Cardiac septum (tissue), 1 donor: ENCODE measurements around the gene FBXO30. TPM values are rescaled to one million over a fixed set of nuclear protein-coding genes. Genes with fewer than 3 reads are reported as not detected.
A peak's percentile ranks its signal among the peaks of the same experiment; 100 is the strongest.

Source experiments
- DNase-seq: peaks from one replicate; pipeline ENCODE4 v3.0.0-alpha.2; 2020; ENCODE audit warnings: low spot score
- intact Hi-C: fragments of 100-400 bp; cut with DNase I; formaldehyde crosslinking; loops from one replicate; pipeline ENCODE4 v1.14.0; 2022
- long read RNA-seq: library from polyadenylated mRNA; unstranded; transcript quantifications from one replicate; pipeline ENCODE4 v2.0.0, GENCODE V29; 2021
- total RNA-seq: library from RNA; stranded (reverse); fragmentation: NEBNext Ultra II Directional; extraction: Animal tissue kit (Norgen Biotek cat#: 25700); gene quantifications from one replicate; pipeline ENCODE4 v1.2.1, GENCODE V29; 2021
- donor health status: DM: no; HTN: no; CAD: no.

The FBXO30 gene
- 15.6 TPM for total RNA-seq
- long read RNA-seq, full-length matches to known transcripts = 52 of 57 reads
- long read RNA-seq, partial matches to known transcripts = 4 of 57 reads
- long read RNA-seq, other reads (novel, unspliced or antisense) = 1 of 57 reads

DNA sequence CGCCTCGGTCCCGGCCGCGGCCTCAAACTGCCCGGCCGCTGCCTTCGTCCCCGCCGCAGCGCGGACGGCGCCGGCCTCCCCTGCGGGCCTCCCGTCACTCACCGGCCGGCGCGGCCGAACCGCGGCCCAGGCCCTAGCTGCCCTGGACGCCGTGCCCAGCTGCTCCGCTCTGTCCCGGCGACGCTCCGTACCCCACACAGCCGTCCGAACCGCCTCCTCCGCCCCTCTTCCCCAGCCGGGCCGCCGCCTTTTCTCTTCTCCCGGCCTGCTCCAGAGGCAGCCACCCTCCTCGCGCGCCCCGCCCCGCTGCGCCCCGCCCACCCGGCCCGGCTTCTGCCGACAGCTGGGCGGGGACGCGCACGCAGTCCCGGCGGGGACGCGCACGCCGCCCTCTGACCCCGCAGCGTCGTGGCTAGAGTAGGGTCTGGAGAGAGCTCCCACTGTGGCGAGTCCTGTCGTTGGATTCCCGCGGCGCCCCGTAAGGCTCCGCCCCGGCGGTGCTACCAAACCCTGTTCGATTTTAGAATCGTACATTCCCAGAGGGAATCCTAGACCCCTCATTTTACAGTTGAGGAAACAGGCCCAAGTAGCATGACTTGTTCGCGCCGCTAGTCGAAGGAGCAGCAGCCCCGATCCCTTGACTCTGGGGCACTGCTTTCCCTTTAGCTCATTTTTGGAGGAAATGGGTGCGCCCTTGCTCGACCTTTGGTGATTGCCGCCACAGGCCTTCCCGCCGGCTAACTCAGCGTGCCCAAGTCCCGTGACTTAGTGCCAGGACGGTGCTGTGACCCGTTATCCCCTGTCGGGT, at the start of gene FBXO30:
FBXO30 (minus strand) TSS at position 295 of the 808 bp plus-strand sequence. CDS start 8,390 bp downstream, outside the sequence.
- intact Hi-C loops = loop anchor here (1.0 to 5.0 kb wide), 3 partner anchors 33 to 150 kb away; partner anchors contain the start of genes EPM2A and SHPRH
- DNase-seq = peak; percentile 95

DNA sequence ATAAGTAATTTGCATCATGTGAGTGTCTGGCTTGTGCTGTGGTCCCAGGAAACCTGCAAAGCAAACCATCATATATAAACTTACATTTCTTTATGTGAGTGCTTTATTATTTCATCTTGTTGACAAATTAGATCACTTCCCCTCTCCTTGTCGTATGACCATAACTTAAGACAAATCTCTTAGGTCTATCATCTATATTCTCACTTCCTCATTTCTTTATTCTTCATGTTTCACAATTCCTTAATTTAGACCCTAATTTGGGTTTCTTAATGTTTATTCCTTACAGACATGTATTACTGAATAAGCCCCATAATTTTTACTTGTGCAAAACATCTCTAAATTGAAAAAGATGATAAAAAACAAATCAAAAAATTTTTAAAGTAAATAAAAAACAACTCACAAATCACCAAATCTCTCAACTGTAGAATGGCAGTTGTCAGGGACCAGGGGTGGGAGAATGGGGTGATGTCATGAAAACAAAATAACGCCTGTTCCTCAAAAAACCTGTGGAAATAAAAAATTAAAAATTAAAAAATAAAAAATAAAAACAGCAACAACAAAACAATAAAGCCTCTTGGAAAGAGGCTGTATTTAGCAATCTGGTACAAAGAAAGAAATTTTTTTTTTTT, 49.5 kb upstream of the FBXO30 start:
- no peak for DNase-seq
- intact Hi-C loops = no loop called here

DNA sequence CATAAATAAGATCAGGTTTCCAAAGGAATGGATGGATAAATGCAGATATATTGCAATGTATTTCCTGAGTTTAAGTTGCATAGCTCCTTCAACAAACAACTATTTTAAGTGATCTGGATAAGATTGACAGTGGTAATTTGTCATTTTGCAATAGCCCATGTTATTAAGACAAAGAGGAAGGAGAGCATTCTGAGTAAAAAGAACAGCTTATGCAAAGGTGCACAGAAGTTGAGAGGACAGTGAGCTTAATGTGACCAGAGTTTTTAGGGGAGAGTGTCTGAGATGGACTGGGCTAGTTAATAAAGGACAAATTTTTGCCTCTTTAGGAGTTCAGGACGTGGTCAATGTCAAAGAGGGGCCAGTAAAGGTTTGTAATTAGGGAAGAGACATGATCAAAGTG, 48.8 kb upstream of the FBXO30 start:
- no peak for DNase-seq
- intact Hi-C loops = no loop called here

DNA sequence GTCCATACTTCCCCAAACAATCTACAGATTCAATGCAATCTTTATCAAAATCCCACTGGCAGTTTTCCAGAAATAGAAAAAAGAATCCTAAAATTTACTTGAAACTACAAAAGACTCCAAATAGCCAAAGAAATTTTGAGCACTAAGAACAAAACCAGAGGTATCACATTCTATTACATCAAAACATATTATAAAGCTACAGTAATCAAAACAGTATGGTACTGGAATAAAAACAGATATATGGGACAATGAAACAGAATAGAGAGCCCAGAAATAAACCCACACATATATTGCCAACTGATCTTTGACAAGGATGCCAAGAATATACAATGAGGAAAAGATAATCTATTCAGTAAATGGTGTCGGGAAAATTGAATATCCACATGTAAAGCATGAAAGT, 46.0 kb upstream of the FBXO30 start:
- DNase-seq = no peak
- intact Hi-C loops = no loop called here

DNA sequence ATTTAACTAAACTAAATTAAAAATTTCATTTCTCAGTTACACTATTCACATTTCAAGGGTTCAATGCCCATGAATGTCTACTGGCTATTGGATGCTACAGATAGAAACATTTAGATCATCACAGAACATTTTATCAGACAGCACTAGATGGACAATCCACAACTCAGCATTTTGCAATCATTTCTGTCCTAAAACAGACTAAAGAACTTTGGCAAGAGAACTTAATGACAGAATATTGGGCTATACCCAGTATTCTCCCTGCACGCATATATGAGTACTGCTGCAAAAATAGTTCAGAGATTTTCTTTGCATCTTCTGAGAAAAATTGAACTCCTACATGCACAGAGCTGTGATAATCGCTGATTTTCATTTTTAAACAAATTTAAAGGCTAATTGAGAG, 36.1 kb upstream of the FBXO30 start:
- no peak for DNase-seq
- intact Hi-C loops = no loop called here

DNA sequence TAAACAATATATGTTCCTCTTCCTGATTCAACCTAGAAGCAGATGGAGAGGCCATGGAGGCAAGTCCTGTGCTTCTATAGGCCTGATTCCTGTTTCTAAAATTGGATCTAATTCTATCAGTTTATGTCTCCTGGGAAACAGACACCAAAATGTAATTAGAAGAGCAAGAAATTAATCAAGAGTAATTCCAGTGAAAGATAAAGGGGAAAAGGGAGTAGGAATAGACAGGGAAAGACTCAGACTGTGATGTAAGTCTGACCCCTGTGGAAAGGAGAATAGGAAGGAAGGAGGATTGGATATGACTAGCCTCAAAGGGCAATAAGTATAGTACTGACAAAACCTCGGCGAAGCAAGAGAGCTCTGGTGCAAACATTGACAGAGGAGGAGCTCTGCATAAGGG, 33.9 kb upstream of the FBXO30 start:
- intact Hi-C loops = loop anchor here (5.0 kb wide), 1 partner anchor 36 kb away; the partner anchor contains the start of gene FBXO30
- no peak for DNase-seq

GRCh38 chr6:145845557-145845956, 31.0 kb upstream of the FBXO30 start:
- intact Hi-C loops = loop anchor here (5.0 kb wide), 1 partner anchor 33 kb away; the partner anchor contains the start of gene FBXO30
- DNase-seq = no peak

DNA sequence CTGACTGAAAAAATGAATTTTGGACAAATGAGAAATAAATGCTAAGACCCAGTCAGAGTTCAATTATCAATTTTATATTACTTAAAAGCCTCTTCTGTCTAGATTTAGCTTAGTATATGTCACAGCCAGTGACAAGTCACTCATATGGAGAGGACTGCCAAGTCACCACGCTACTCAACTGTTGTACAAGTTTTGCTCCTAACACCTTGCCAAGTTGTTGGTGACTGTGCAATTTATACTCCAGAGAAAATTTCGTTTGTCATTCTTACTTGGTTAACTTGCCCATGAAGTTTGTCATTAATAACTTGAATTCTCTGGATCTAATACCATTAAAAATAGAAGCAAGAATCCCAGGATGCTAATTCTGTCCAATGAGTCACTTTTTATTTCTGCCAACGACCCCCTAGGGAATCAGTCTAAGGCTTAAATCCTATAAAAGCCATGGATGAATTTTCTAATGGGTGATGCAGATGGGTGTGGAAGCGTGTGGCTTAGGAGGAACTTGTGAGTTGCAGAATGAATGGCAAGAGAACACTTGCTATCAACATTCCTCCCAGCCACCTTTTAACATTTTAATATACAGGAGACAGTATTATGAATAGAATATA, 30.4 kb upstream of the FBXO30 start:
- intact Hi-C loops = loop anchor here (5.0 kb wide), 1 partner anchor 33 kb away; the partner anchor contains the start of gene FBXO30
- no peak for DNase-seq

DNA sequence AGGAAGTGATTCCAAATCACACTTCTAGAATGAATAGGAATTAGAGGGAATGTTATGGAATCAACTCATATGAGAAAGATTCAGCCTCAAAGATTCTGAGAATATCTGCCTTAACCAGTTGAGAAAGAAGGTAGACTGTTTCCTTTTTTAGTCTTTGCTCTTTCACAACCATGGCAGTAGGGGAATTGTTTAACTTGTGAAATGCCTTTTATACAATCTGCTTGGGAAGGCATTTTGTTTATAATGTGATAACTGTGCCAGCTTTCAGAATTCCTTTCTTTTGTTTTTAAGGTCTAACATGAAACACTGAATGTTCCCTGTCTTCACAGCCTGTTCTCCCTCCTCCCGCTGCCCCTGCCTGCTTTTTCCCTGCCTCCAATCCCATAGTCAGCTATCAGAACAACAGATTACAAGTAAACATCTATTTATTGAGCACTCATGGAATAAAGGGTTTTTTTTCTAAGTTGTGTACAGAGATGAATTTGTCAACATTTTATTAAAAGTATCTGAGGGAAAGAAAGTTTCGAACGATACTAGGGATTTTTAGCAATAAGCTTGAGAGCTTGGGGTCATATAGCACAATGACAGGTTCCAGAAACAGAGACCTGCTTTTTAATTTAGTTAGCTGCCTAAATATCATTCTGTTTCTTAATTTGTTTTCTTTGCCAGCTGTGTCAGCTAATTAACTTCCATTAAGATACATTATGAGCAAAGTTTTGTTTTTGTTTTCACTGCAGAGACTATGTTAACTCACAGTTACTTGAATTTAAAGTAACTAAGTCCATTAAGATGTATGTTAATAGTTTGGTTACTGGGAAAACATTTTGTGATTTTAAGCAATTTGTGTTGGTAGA, 28.3 kb upstream of the FBXO30 start:
- intact Hi-C loops = no loop called here
- DNase-seq = no peak

- intact Hi-C loops = no loop called here
These were observed 27.1 kb upstream of the FBXO30 start for GRCh38 chr6:145841668-145842067.

GRCh38 chr6:145839653-145840052, 25.1 kb upstream of the FBXO30 start:
- intact Hi-C loops = no loop called here
- no peak for DNase-seq

More at GRCh38 chr6:145841668-145842067, 27.1 kb upstream of the FBXO30 start:
- DNase-seq = no peak

DNA sequence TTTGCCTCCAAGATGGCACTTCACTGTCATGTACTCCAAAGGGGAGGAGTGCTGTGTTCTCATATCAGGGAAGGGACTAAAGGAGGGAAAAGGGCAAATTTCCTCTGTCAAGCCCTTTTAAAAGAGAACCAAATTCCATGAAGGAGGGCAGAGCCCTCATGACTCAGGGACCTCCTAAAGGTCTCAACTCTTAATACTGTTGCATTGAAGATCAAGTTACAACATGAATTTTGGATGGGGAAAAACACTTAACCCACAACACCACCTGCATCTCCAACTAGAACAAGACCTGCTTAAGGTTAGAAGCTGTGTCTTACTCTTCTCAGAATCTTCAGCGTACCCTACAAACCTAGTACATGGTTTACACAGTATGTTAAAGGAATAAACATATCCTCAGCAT, 23.7 kb upstream of the FBXO30 start:
- intact Hi-C loops = no loop called here
- DNase-seq = no peak

DNA sequence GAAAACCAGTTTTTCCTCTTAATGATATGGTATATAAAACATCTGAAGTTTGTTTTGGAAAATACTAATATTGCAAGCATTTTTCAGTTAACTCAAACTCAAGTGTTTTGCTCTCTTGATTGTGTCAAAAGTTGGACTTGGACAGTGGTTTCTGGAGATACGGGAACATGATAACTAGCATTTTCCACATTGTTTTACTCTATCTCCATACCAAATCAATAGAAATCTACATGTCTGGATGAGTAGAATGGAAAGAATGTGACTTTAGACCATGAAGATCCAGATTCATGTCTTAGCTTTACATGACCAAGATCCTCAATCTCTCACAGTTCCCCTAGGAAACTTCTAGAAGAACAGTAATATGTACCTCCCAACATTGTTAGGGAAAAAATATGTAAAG, 22.2 kb upstream of the FBXO30 start:
- intact Hi-C loops = no loop called here
- DNase-seq = no peak

- intact Hi-C loops = no loop called here
- DNase-seq = no peak
These were observed 21.6 kb upstream of the FBXO30 start for GRCh38 chr6:145836170-145836569.

DNA sequence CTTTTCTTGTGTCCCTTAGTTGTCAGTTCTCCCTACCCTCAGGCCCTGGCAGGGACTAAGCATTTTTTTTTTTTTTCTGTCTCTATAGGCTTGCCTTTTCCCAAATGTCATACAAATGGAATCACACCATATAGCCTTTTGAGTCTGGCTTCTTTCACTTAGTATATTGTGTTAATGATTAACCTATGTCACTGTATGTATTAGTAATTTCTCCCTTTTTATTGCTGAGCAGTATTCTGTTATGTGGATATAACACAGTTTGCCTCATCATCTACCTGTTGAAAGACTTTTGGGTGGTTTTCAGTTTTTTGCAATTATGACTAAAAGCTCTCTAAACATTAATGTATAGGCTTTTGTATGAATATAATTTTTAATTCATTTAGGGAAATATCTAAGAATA, 16.0 kb upstream of the FBXO30 start:
- intact Hi-C loops = no loop called here
- no peak for DNase-seq

DNA sequence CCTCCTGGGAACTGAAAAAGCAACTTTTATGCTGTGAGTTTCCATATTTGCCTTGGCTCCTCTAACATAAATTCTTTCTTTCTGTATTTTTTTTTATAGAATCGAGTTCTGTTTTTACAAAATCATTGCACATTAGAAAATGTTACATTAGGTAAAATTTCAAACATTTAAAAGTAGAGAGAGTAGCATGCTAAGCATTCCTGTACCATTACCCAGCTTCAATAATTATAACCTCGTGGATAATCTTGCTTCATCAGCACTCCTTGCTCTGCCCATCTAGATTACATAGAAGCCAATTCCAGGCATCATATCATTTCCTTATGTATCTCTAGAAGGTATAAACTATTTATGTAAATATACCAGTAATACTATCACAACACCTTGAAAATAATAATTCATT, 15.4 kb upstream of the FBXO30 start:
- intact Hi-C loops = no loop called here
- DNase-seq = no peak

- intact Hi-C loops = no loop called here
- DNase-seq = no peak
These were observed 14.5 kb upstream of the FBXO30 start for GRCh38 chr6:145829102-145829501.

GRCh38 chr6:145824344-145824743, 9.7 kb upstream of the FBXO30 start:
- intact Hi-C loops = no loop called here
- no peak for DNase-seq

GRCh38 chr6:145823328-145823944, 8.8 kb upstream of the FBXO30 start:
- DNase-seq = no peak
- intact Hi-C loops = no loop called here
